ENCODE measurements around the gene OCA2. TPM values are rescaled to one million over a fixed set of nuclear protein-coding genes. Genes with fewer than 3 reads are reported as not detected.

OCA2 gene
- total and polyA plus RNA-seq, 2 of the 13 experiments (the other 11 are each of a cell fraction or from before 2014, with no cell fraction given) = 0.02 to 0.05 TPM

DNA sequence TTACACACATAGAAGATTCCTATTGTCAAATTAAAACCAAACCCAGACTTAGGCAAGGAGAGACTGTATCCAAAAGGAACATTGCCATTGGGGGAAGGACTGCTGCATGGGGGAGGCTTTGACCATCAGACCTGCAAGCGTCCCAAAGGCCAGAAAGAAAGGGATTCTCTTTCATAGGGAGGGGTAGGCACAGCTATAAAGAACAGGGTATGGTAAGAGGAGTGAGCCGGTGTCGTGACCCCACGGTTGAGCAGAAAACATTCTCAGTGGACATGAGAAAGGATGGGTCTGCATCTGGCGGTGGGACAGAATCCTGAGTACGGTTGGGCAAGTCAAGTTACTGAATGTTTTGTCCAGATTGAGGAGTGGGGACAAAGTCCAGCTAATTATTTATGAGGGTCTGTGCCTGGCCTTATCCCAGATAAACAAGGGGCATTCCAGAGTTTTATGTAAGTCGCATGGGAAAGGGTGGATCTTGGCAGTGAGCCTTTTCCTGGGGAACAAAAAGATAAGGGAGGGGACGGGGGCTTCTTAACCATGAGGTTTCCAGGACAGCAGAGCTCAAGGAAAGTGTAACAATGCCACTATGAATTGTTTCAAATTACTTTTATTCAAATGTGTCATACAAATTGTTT lies 357.8 kb downstream of the OCA2 start:
- no peak for ATAC-seq
- 14% methylated on average over 8 of the region's 8 CpGs for WGBS (ENCODE audit: low lambda C conversion rate)
- in situ Hi-C loops (cut with HindIII; ENCODE audit: extremely low pct_ligation_motif_present, low pct_unique_long_range_greater_than_20kb) = no loop called here
- no peak overlapping the region for H3K27ac ChIP-seq (ENCODE audit: extremely low read length, insufficient read depth, low read length)
- BruUV-seq (replicated peaks) = no TSS peak
- H3K36me3 ChIP-seq (replicated peaks in 1 of 2; ENCODE audit: control insufficient read depth in 1 of 2, insufficient read depth in 2 of 2, low read length in 2 of 2) = no peaks in the 10 kb centered on the region
- H3K79me2 ChIP-seq (ENCODE audit: insufficient read depth, low read length) = no peaks in the 10 kb centered on the region
- FAIRE-seq = no peak
- TF ChIP-seq NCOA5 (CRISPR knock-in tag; IDR thresholded peaks at IDR 0.05) (no peak), ZFYVE20 (CRISPR knock-in tag; IDR thresholded peaks at IDR 0.05; ENCODE audit: borderline replicate concordance, low read depth) (no peak), CEBPG (CRISPR knock-in tag; IDR thresholded peaks at IDR 0.05) (no peak), ZNF18 (CRISPR knock-in tag; IDR thresholded peaks at IDR 0.05; ENCODE audit: insufficient replicate concordance) (no peak), ZNF431 (CRISPR knock-in tag; IDR thresholded peaks at IDR 0.05; ENCODE audit: borderline replicate concordance, low read depth) (no peak), ETV6 (CRISPR knock-in tag; conservative IDR thresholded peaks at IDR 0.05) (no peak), ZBTB38 (CRISPR knock-in tag; IDR thresholded peaks at IDR 0.05) (no peak), FOSL2 (CRISPR knock-in tag; IDR thresholded peaks at IDR 0.05) (no peak), ETS1 (CRISPR knock-in tag; IDR thresholded peaks at IDR 0.05) (no peak), BRCA1 (CRISPR knock-in tag; IDR thresholded peaks at IDR 0.05) (no peak)
- TF ChIP-seq, protein P1, sequence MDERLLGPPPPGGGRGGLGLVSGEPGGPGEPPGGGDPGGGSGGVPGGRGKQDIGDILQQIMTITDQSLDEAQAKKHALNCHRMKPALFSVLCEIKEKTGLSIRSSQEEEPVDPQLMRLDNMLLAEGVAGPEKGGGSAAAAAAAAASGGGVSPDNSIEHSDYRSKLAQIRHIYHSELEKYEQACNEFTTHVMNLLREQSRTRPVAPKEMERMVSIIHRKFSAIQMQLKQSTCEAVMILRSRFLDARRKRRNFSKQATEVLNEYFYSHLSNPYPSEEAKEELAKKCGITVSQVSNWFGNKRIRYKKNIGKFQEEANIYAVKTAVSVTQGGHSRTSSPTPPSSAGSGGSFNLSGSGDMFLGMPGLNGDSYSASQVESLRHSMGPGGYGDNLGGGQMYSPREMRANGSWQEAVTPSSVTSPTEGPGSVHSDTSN (CRISPR knock-in tag; IDR thresholded peaks at IDR 0.05) = no peak
- TF ChIP-seq, protein P2, sequence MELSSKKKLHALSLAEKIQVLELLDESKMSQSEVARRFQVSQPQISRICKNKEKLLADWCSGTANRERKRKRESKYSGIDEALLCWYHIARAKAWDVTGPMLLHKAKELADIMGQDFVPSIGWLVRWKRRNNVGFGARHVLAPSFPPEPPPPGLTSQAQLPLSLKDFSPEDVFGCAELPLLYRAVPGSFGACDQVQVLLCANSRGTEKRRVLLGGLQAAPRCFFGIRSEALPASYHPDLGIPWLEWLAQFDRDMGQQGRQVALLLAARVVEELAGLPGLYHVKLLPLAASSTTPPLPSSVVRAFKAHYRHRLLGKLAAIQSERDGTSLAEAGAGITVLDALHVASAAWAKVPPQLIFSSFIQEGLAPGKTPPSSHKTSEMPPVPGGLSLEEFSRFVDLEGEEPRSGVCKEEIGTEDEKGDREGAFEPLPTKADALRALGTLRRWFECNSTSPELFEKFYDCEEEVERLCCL (CRISPR knock-in tag; IDR thresholded peaks at IDR 0.05; ENCODE audit: borderline replicate concordance) = no peak
- DNase-seq (ENCODE audit: low spot score) = no peak
- H3K4me1 ChIP-seq (ENCODE audit: insufficient read depth, low read length) = no peaks in the 10 kb centered on the region
- H4K20me1 ChIP-seq (ENCODE audit: insufficient read depth, low read length) = no peaks in the 10 kb centered on the region
- H3K4me3 ChIP-seq (replicated peaks in 1 of 3; ENCODE audit: insufficient read depth in 1 of 3, low read depth in 2 of 3, low read length in 3 of 3) = no peak overlapping the region
- H3K9ac ChIP-seq (ENCODE audit: insufficient read depth, low read depth, low read length) = no peak overlapping the region
- intact Hi-C loops (cut with micrococcal nuclease; ENCODE audit: unreplicated experiment) = no loop called here
- H3K9me3 ChIP-seq (ENCODE audit: low read length) = no peaks in the 10 kb centered on the region
- H2AFZ ChIP-seq (ENCODE audit: low read length) = no peak overlapping the region
- H3K4me2 ChIP-seq (ENCODE audit: low read depth, low read length) = no peak overlapping the region
- POLR2A ChIA-PET = no interaction called here
- CTCF ChIA-PET (ENCODE audit: low intra/inter-chr PET ratio, low total read pairs) = no interaction called here
- H3K27me3 ChIP-seq (ENCODE audit: control insufficient read depth in 1 of 2, insufficient read depth in 2 of 2, low read length in 2 of 2) = peaks cover 0 to 6% of the 10 kb centered on the region in 2 experiments; a peak in 1 of 5 replicates

All from HepG2 (cell line).